A375 (cell line): ENCODE data around the gene STRIT1. TPM values are rescaled to one million over a fixed set of nuclear protein-coding genes. Genes with fewer than 3 reads are reported as not detected.

Experiments
- total RNA-seq: library from RNA; depleted of rRNA; stranded (reverse); fragments of >200 nt; shearing (Covaris generic); gene quantifications from 2 replicates; pipeline ENCODE4 v1.2.3, GENCODE V29; 2014; rRNA removed

Gene STRIT1
- total RNA-seq = not detected in 2 replicates

DNA sequence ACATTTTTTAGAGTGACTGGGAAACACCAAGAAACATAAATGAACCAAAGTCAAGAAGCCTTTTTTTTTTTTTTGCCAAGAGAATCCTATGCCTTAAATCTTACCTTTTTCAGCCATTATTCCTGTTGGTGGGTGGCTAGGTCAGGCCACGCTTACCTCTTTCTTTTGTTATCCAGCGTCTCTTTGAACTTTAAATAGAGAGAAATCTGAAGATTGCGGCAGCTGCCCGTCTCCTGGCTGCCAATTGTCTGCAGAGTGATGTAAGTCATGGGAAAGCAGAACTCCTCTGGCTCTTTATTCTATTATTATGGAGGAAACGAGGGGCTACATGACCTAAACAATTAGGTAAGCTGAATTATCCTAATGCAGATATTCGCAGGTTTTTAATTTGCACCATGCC is at the start of gene STRIT1:
Gene STRIT1, minus strand, starts transcription at position 168 of the 400 bp plus-strand sequence.

Other genes with a start within 250 kb of the STRIT1 start
- gene MME, start 213.4 kb downstream of the STRIT1 start, total RNA-seq = 7.6 and 9.4 TPM in 2 replicates